K562 (cell line): ENCODE measurements around the gene CA5B. TPM values are rescaled to one million over a fixed set of nuclear protein-coding genes. Genes with fewer than 3 reads are reported as not detected.

Source experiments
- AFF4 ChIP-seq: sonication (generic); formaldehyde crosslinking; IDR thresholded peaks from 2 replicates; pipeline ENCODE4 v1.8.0; 2023; ENCODE audit warnings: mild to moderate bottlenecking, missing genetic modification reagents
- FOXA3 ChIP-seq, 2 experiments: fragments of 450-650 bp in 1 of 2; sonication (generic) in 1 of 2; formaldehyde crosslinking; IDR thresholded peaks in 1 of 2; conservative IDR thresholded peaks in 1 of 2; 2 replicates each; pipeline versions ENCODE4 v1.4.0 to v1.8.0; 2020 to 2022; ENCODE audit warnings: mild to moderate bottlenecking in 2 of 2, missing genetic modification reagents in 1 of 2
- POLR3A ChIP-seq: IDR thresholded peaks from 2 replicates; pipeline ENCODE4 v1.6.1; 2011; ENCODE audit warnings: borderline replicate concordance, mild to moderate bottlenecking, moderate library complexity; ENCODE audit not compliant: insufficient read length, insufficient read depth; ENCODE audit errors: extremely low read depth
- RB1 ChIP-seq: fragments of 450-650 bp; IDR thresholded peaks from 2 replicates; pipeline ENCODE4 v1.6.1; 2017; ENCODE audit warnings: low read depth, mild to moderate bottlenecking
- RBBP5 ChIP-seq: fragments of 200-600 bp; sonication (generic); IDR thresholded peaks from 2 replicates; pipeline ENCODE4 v1.6.1; 2012; ENCODE audit warnings: borderline replicate concordance, mild to moderate bottlenecking, low read length, control low read depth, inconsistent platforms; ENCODE audit not compliant: insufficient read depth, poor library complexity, severe bottlenecking
- SNRNP70 ChIP-seq: fragments of 200-400 bp; formaldehyde crosslinking; optimal IDR thresholded peaks from 2 replicates; pipeline ENCODE3; 2017; ENCODE audit warnings: low read depth, low read length
- STAT6 ChIP-seq: sonication (generic); formaldehyde crosslinking; IDR thresholded peaks from 2 replicates; pipeline ENCODE4 v1.8.1; 2023; ENCODE audit warnings: mild to moderate bottlenecking, missing genetic modification reagents
- ZBTB34 ChIP-seq: fragments of 250-450 bp; sonication (Bioruptor Pico); IDR thresholded peaks from 2 replicates; pipeline ENCODE4 v1.8.0; 2021; ENCODE audit warnings: mild to moderate bottlenecking, moderate library complexity
- ZNF212 ChIP-seq: fragments of 450-650 bp; formaldehyde crosslinking; IDR thresholded peaks from 2 replicates; pipeline ENCODE4 v1.4.0; 2020; ENCODE audit warnings: mild to moderate bottlenecking
- ZNF217 ChIP-seq: sonication (generic); formaldehyde crosslinking; IDR thresholded peaks from 2 replicates; pipeline ENCODE4 v1.8.0; 2022; ENCODE audit warnings: mild to moderate bottlenecking, missing genetic modification reagents
- ZNF398 ChIP-seq: fragments of 250-450 bp; sonication (Bioruptor Pico); IDR thresholded peaks from 2 replicates; pipeline ENCODE4 v1.8.0; 2021; ENCODE audit warnings: moderate library complexity, mild to moderate bottlenecking, inconsistent platforms
- ZNF41 ChIP-seq: fragments of 250-450 bp; sonication (Bioruptor Pico); conservative IDR thresholded peaks from 2 replicates; pipeline ENCODE4 v1.4.0; 2020; ENCODE audit warnings: mild to moderate bottlenecking
- ZNF444 ChIP-seq: fragments of 250-450 bp; sonication (Bioruptor Pico); IDR thresholded peaks from 2 replicates; pipeline ENCODE4 v1.4.0; 2020; ENCODE audit warnings: mild to moderate bottlenecking, moderate library complexity
- ZNF79 ChIP-seq: fragments of 250-450 bp; sonication (Bioruptor Pico); IDR thresholded peaks from 2 replicates; pipeline ENCODE4 v1.4.0; 2020; ENCODE audit warnings: low read depth, mild to moderate bottlenecking, moderate library complexity
- polyA plus RNA-seq, 8 experiments: library from polyadenylated mRNA; depleted of rRNA in 4 of 8; stranded (reverse) in 5 of 8; unstranded in 3 of 8; fragments of >200 nt; fragmentation: Nextera tagmentation in 2 of 8; fragmentation: Illumina TruSeq in 1 of 8; extraction: Ambion mirVana in 2 of 8; extraction: Trizol in 1 of 8; gene quantifications; 2 replicates each; pipeline versions ENCODE4 v1.2.1 to v1.2.3, GENCODE V29; 2011 to 2014; ENCODE audit warnings: inconsistent platforms in 1 of 8, missing spikeins in 1 of 8
- total RNA-seq, 7 experiments: library from RNA; depleted of rRNA in 6 of 7; stranded (reverse); fragments of >200 nt in 6 of 7; fragmentation: Illumina TruSeq in 2 of 7; extraction: Trizol in 2 of 7; gene quantifications; 2 replicates each; pipeline versions ENCODE4 v1.2.1 to v1.2.3, GENCODE V29; 2011 to 2021; ENCODE audit warnings: low replicate concordance in 1 of 7

Gene CA5B
- total and polyA plus RNA-seq, 9 of the 15 experiments (the other 6 are each of a cell fraction or from before 2014, with no cell fraction given), result 0.55 to 3.7 (median 2.6) TPM

- TF ChIP-seq ZNF41 (CRISPR knock-in tag) (no peak), RBBP5 (peak; percentile 73), POLR3A (no peak), ZNF212 (CRISPR knock-in tag) (no peak), AFF4 (no peak), RB1 (peak; percentile 10; the same call in 1 of the 2 replicates), STAT6 (CRISPR knock-in tag) (no peak), SNRNP70 (no peak), ZNF398 (CRISPR knock-in tag) (no peak), ZNF444 (CRISPR knock-in tag) (no peak), ZBTB34 (CRISPR knock-in tag) (no peak), FOXA3 (CRISPR knock-in tag; conservative IDR thresholded peaks at IDR 0.05 in 1 of 2, IDR thresholded peaks at IDR 0.05 in 1 of 2) (no peak), ZNF79 (no peak), ZNF217 (CRISPR knock-in tag) (no peak)
These were observed 52.1 kb downstream of the CA5B start, which contains the start of gene ZRSR2 (continued) for GRCh38 chrX:15789979-15790768.
